Skeletal muscle cell (primary cell): ENCODE data around the gene ACAT2.
"Not testable (repeated sequence)": the region's sequence is repeated elsewhere in the genome, so short reads cannot be mapped to it uniquely, and the experiment has no call there.

Experiments used
- DNase-seq: peaks from one replicate; pipeline ENCODE4 v3.0.0-alpha.2; 2010; ENCODE audit warnings: low read depth
- H3K4me3 ChIP-seq: 2 replicates; pipeline ENCODE4 v1.5.1; 2011; ENCODE audit warnings: low read depth, mild to moderate bottlenecking, control low read depth, low read length, moderate library complexity

Gene ACAT2

GRCh38 chr6:159728531-159728964, 33.3 kb upstream of the ACAT2 start:
- DNase-seq: no peak
- peak overlapping the region; percentile 85 for H3K4me3 ChIP-seq

GRCh38 chr6:159729598-159730331, 32.1 kb upstream of the ACAT2 start:
- H3K4me3 ChIP-seq: peak overlapping the region; percentile 85
- no peak for DNase-seq

- no peak for DNase-seq
- H3K4me3 ChIP-seq: no peak overlapping the region
Measured at GRCh38 chr6:159730332-159730676, 31.5 kb upstream of the ACAT2 start.

- not testable (repeated sequence) for DNase-seq, H3K4me3 ChIP-seq
Measured at GRCh38 chr6:159732550-159732949, 29.3 kb upstream of the ACAT2 start.

GRCh38 chr6:159733395-159733794, 28.4 kb upstream of the ACAT2 start:
- not testable (repeated sequence) for H3K4me3 ChIP-seq, DNase-seq

- H3K4me3 ChIP-seq: no peak overlapping the region
- DNase-seq: no peak
Measured at GRCh38 chr6:159736908-159737307, 24.9 kb upstream of the ACAT2 start.

- H3K4me3 ChIP-seq: no peak overlapping the region
- no peak for DNase-seq
Measured at GRCh38 chr6:159739341-159739740, 22.5 kb upstream of the ACAT2 start.

GRCh38 chr6:159742165-159742564, 19.7 kb upstream of the ACAT2 start:
- no peak overlapping the region for H3K4me3 ChIP-seq
- no peak for DNase-seq

GRCh38 chr6:159745081-159745480, 16.8 kb upstream of the ACAT2 start:
- no peak for DNase-seq
- no peak overlapping the region for H3K4me3 ChIP-seq

GRCh38 chr6:159746759-159747158, 15.1 kb upstream of the ACAT2 start:
- no peak for DNase-seq
- no peak overlapping the region for H3K4me3 ChIP-seq

GRCh38 chr6:159748127-159748526, 13.7 kb upstream of the ACAT2 start:
- not testable (repeated sequence) for DNase-seq, H3K4me3 ChIP-seq

GRCh38 chr6:159751448-159751847, 10.4 kb upstream of the ACAT2 start:
- DNase-seq: no peak
- H3K4me3 ChIP-seq: no peak overlapping the region

- no peak overlapping the region for H3K4me3 ChIP-seq
- DNase-seq: peak; percentile 6
Measured at GRCh38 chr6:159753081-159753872, 8.6 kb upstream of the ACAT2 start.

GRCh38 chr6:159754401-159754800, 7.4 kb upstream of the ACAT2 start:
- DNase-seq: no peak
- no peak overlapping the region for H3K4me3 ChIP-seq

GRCh38 chr6:159754959-159755914, 6.6 kb upstream of the ACAT2 start:
- peak; percentile 14 for DNase-seq
- H3K4me3 ChIP-seq: no peak overlapping the region

GRCh38 chr6:159756508-159756907, 5.3 kb upstream of the ACAT2 start:
- no peak for DNase-seq
- H3K4me3 ChIP-seq: no peak overlapping the region

GRCh38 chr6:159758031-159759001, 3.5 kb upstream of the ACAT2 start:
- peak; percentile 32 for DNase-seq

GRCh38 chr6:159759645-159760044, 2.2 kb upstream of the ACAT2 start:
- DNase-seq: no peak
- no peak overlapping the region for H3K4me3 ChIP-seq

More at GRCh38 chr6:159758031-159759001, 3.5 kb upstream of the ACAT2 start:
- no peak overlapping the region for H3K4me3 ChIP-seq
